ENCODE measurements around the gene PSMA2. TPM values are rescaled to one million over a fixed set of nuclear protein-coding genes. Genes with fewer than 3 reads are reported as not detected.

PSMA2 gene
- total RNA-seq, 2 donors from 2014 or later: 50.7 to 61.8 TPM

DNA sequence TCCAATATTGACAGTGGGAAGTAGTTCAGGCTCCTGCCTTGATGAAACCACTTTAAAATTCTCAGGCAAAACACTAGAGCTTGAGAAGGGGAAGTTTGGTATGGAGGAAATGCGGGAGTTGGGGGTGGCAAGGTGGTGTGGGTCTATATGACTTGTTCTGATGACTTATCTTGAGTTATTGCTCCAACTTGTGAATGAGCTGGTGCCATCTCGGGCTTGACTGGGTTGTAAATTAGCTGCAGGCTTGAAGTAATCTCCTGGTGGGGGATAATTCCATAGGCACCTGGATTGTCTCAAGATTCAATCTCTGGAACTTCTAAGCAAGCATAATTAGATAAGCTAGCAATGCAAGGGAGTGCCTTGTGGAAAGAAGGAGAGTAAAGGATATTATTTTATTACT, 29.2 kb upstream of the PSMA2 start:
- no peaks in the 10 kb centered on the region for H3K27me3 ChIP-seq
- TF ChIP-seq CTCF (IDR thresholded peaks at IDR 0.05): no peak
- H3K36me3 ChIP-seq: no peaks in the 10 kb centered on the region
- H3K9me3 ChIP-seq: no peaks in the 10 kb centered on the region
- DNase-seq (ENCODE audit: low spot score): no peak
- H3K4me3 ChIP-seq: no peak overlapping the region
- no peaks in the 10 kb centered on the region for H3K4me1 ChIP-seq
- no peak overlapping the region for H3K27ac ChIP-seq

GRCh38 chr7:42960762-42961161, 28.8 kb upstream of the PSMA2 start:
- no peaks in the 10 kb centered on the region for H3K27me3 ChIP-seq
- TF ChIP-seq CTCF (IDR thresholded peaks at IDR 0.05): no peak
- no peaks in the 10 kb centered on the region for H3K9me3 ChIP-seq
- H3K36me3 ChIP-seq: no peaks in the 10 kb centered on the region
- DNase-seq (ENCODE audit: low spot score): no peak
- no peaks in the 10 kb centered on the region for H3K4me1 ChIP-seq
- H3K4me3 ChIP-seq: no peak overlapping the region
- H3K27ac ChIP-seq: no peak overlapping the region

GRCh38 chr7:42959549-42959948, 27.6 kb upstream of the PSMA2 start:
- H3K4me3 ChIP-seq: no peak overlapping the region

GRCh38 chr7:42956062-42956461, 24.1 kb upstream of the PSMA2 start:
- no peaks in the 10 kb centered on the region for H3K36me3 ChIP-seq
- H3K27me3 ChIP-seq: no peaks in the 10 kb centered on the region
- H3K4me1 ChIP-seq: no peaks in the 10 kb centered on the region
- TF ChIP-seq CTCF (IDR thresholded peaks at IDR 0.05): no peak
- H3K4me3 ChIP-seq: no peak overlapping the region
- no peak overlapping the region for H3K27ac ChIP-seq
- H3K9me3 ChIP-seq: no peaks in the 10 kb centered on the region
- no peak for DNase-seq (ENCODE audit: low spot score)

More at GRCh38 chr7:42959549-42959948, 27.6 kb upstream of the PSMA2 start:
- H3K27me3 ChIP-seq: no peaks in the 10 kb centered on the region
- TF ChIP-seq CTCF (IDR thresholded peaks at IDR 0.05): no peak
- DNase-seq (ENCODE audit: low spot score): no peak
- no peaks in the 10 kb centered on the region for H3K4me1 ChIP-seq
- H3K9me3 ChIP-seq: no peaks in the 10 kb centered on the region
- H3K27ac ChIP-seq: no peak overlapping the region
- H3K36me3 ChIP-seq: no peaks in the 10 kb centered on the region

DNA sequence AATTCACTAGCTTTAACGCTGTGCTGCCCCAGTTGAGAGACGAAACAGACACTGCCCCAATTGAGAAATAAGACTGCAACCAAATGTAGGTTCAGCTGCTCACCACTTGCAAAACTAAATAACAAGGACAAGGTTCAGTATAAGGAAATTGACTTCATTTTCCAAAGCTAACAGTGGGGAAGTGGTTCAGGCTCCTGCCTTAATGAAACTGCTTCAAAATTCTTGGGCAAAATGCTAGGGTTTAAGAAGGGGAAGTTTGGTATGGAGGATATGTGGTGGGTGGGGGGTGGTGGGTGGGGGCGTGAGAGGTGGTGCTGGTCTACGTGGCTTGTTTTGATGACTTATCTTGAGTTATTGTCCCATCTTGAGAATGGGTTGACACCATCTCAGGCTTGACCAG, 22.0 kb upstream of the PSMA2 start:
- no peaks in the 10 kb centered on the region for H3K9me3 ChIP-seq
- H3K27ac ChIP-seq: no peak overlapping the region
- TF ChIP-seq CTCF (IDR thresholded peaks at IDR 0.05): no peak
- DNase-seq (ENCODE audit: low spot score): no peak
- H3K4me3 ChIP-seq: no peak overlapping the region
- H3K4me1 ChIP-seq: no peaks in the 10 kb centered on the region
- no peaks in the 10 kb centered on the region for H3K36me3 ChIP-seq
- no peaks in the 10 kb centered on the region for H3K27me3 ChIP-seq

- Histone ChIP-seq H3K4me3 (no peak overlapping the region), H3K36me3 (no peaks in the 10 kb centered on the region), H3K9me3 (no peaks in the 10 kb centered on the region), H3K27me3 (no peaks in the 10 kb centered on the region), H3K4me1 (no peaks in the 10 kb centered on the region), H3K27ac (no peak overlapping the region)
- DNase-seq (ENCODE audit: low spot score): no peak
- TF ChIP-seq CTCF (IDR thresholded peaks at IDR 0.05): no peak
Measured at GRCh38 chr7:42952328-42952727, 20.4 kb upstream of the PSMA2 start.

All from right atrium auricular region (tissue), 2 donors.